ENCODE data around the gene ENTPD8.
A peak's percentile ranks its signal among the peaks of the same experiment; 100 is the strongest.
"Not testable (repeated sequence)": the region's sequence is repeated elsewhere in the genome, so short reads cannot be mapped to it uniquely, and the experiment has no call there.

Gene ENTPD8

DNA sequence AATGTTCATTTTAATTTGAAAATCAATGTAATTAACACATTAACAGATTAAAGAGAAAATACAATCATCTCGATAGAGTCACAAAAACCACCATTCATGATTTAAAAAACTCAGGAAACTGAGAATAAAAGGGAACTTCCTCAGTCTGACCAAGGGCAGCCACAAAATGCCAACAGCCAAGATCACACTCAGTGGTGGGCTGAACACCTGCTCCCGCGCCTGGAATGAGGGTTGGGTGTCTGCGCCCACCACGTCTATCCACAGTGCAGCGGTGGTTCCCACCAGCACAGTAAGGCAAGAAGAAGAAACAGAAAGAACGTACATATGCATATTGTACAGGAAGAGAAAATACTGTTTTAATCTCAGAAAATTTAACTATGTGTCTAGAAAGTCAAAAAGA is 29.6 kb upstream of the ENTPD8 start:
- no peaks in the 10 kb centered on the region for H3K27me3 ChIP-seq (ENCODE audit: insufficient read depth, poor library complexity, severe bottlenecking)
- H3K4me3 ChIP-seq (replicated peaks; ENCODE audit: insufficient read depth, low read length): no peak overlapping the region
- H3K27ac ChIP-seq (replicated peaks): peak overlapping the region; percentile 23
- DNase-seq (ENCODE audit: low read depth in 1 of 2, low spot score in 1 of 2): peak in 1 of 2 experiments; percentile 51
- TF ChIP-seq, protein P1, sequence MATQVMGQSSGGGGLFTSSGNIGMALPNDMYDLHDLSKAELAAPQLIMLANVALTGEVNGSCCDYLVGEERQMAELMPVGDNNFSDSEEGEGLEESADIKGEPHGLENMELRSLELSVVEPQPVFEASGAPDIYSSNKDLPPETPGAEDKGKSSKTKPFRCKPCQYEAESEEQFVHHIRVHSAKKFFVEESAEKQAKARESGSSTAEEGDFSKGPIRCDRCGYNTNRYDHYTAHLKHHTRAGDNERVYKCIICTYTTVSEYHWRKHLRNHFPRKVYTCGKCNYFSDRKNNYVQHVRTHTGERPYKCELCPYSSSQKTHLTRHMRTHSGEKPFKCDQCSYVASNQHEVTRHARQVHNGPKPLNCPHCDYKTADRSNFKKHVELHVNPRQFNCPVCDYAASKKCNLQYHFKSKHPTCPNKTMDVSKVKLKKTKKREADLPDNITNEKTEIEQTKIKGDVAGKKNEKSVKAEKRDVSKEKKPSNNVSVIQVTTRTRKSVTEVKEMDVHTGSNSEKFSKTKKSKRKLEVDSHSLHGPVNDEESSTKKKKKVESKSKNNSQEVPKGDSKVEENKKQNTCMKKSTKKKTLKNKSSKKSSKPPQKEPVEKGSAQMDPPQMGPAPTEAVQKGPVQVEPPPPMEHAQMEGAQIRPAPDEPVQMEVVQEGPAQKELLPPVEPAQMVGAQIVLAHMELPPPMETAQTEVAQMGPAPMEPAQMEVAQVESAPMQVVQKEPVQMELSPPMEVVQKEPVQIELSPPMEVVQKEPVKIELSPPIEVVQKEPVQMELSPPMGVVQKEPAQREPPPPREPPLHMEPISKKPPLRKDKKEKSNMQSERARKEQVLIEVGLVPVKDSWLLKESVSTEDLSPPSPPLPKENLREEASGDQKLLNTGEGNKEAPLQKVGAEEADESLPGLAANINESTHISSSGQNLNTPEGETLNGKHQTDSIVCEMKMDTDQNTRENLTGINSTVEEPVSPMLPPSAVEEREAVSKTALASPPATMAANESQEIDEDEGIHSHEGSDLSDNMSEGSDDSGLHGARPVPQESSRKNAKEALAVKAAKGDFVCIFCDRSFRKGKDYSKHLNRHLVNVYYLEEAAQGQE (IDR thresholded peaks at IDR 0.05; ENCODE audit: insufficient replicate concordance, low read depth): no peak
- TF ChIP-seq SPI1 (IDR thresholded peaks at IDR 0.05; ENCODE audit: borderline replicate concordance, low read depth) (peak; percentile 56; the same call in 1 of the 2 replicates), GABPA (IDR thresholded peaks at IDR 0.05; ENCODE audit: low read depth) (no peak)

DNA sequence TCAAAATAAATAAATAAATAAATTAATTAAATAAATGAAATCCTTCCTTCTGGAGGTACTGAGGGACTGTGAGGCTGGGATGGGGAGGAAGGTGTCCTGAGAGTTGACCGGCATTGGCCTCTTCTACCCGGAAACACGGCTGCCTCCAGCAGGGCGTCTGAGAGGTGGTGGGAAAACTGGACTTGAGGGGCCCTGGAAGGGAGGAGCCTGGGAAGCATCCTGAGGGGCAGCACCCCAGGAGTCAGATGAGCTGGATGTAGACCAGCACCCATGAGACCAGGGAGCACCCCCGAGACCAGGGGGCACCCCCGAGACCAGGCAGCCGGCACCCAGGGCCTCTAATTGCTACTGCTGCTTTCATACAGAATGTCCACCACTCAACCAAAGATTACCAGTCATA is 26.7 kb upstream of the ENTPD8 start:
- no peak for TF ChIP-seq GABPA (IDR thresholded peaks at IDR 0.05; ENCODE audit: low read depth)
- TF ChIP-seq POLR2AphosphoS5 (IDR thresholded peaks at IDR 0.05; ENCODE audit: low read depth): no peak
- TF ChIP-seq, protein P1 (IDR thresholded peaks at IDR 0.05; ENCODE audit: insufficient replicate concordance, low read depth): no peak
- TF ChIP-seq, protein P2, sequence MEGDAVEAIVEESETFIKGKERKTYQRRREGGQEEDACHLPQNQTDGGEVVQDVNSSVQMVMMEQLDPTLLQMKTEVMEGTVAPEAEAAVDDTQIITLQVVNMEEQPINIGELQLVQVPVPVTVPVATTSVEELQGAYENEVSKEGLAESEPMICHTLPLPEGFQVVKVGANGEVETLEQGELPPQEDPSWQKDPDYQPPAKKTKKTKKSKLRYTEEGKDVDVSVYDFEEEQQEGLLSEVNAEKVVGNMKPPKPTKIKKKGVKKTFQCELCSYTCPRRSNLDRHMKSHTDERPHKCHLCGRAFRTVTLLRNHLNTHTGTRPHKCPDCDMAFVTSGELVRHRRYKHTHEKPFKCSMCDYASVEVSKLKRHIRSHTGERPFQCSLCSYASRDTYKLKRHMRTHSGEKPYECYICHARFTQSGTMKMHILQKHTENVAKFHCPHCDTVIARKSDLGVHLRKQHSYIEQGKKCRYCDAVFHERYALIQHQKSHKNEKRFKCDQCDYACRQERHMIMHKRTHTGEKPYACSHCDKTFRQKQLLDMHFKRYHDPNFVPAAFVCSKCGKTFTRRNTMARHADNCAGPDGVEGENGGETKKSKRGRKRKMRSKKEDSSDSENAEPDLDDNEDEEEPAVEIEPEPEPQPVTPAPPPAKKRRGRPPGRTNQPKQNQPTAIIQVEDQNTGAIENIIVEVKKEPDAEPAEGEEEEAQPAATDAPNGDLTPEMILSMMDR (IDR thresholded peaks at IDR 0.05; ENCODE audit: insufficient read depth, low read length): no peak
- TF ChIP-seq SPI1 (IDR thresholded peaks at IDR 0.05; ENCODE audit: borderline replicate concordance, low read depth): no peak

DNA sequence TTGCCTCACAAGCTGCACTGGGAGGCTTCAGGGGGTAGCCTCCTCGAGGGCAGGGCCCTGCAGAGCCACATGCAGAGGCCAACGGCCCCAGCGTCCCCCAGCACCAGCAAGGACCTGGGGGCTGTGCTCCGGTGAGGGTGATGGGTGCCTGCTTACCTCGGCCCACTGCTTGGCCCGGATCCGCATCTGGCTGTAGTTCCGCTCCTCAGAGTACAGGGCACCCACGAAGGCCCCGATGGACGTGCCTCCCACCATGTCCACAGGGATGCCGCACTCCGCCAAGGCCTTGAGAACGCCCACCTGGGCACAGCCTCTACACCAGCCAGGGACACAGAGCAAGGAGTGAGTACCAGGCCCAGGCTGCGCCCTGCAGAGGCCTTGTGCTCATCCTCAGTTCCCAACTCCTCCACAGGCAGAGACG is 26.0 kb upstream of the ENTPD8 start:
- no peak overlapping the region for H3K27ac ChIP-seq (replicated peaks)
- no peak for DNase-seq (ENCODE audit: low read depth in 1 of 2, low spot score in 1 of 2)
- no peak overlapping the region for H3K4me3 ChIP-seq (replicated peaks; ENCODE audit: insufficient read depth, low read length)
- no peaks in the 10 kb centered on the region for H3K27me3 ChIP-seq (ENCODE audit: insufficient read depth, poor library complexity, severe bottlenecking)
- TF ChIP-seq, protein P2 (IDR thresholded peaks at IDR 0.05; ENCODE audit: insufficient read depth, low read length): no peak
- TF ChIP-seq SPI1 (IDR thresholded peaks at IDR 0.05; ENCODE audit: borderline replicate concordance, low read depth) (no peak), POLR2AphosphoS5 (IDR thresholded peaks at IDR 0.05; ENCODE audit: low read depth) (no peak), GABPA (IDR thresholded peaks at IDR 0.05; ENCODE audit: low read depth) (no peak)
- TF ChIP-seq, protein P1 (IDR thresholded peaks at IDR 0.05; ENCODE audit: insufficient replicate concordance, low read depth): no peak

More for the DNA sequence above, 26.7 kb upstream of the ENTPD8 start:
- no peak for DNase-seq (ENCODE audit: low read depth in 1 of 2, low spot score in 1 of 2)
- no peak overlapping the region for H3K4me3 ChIP-seq (replicated peaks; ENCODE audit: insufficient read depth, low read length)
- H3K27ac ChIP-seq (replicated peaks): no peak overlapping the region
- H3K27me3 ChIP-seq (ENCODE audit: insufficient read depth, poor library complexity, severe bottlenecking): no peaks in the 10 kb centered on the region

DNA sequence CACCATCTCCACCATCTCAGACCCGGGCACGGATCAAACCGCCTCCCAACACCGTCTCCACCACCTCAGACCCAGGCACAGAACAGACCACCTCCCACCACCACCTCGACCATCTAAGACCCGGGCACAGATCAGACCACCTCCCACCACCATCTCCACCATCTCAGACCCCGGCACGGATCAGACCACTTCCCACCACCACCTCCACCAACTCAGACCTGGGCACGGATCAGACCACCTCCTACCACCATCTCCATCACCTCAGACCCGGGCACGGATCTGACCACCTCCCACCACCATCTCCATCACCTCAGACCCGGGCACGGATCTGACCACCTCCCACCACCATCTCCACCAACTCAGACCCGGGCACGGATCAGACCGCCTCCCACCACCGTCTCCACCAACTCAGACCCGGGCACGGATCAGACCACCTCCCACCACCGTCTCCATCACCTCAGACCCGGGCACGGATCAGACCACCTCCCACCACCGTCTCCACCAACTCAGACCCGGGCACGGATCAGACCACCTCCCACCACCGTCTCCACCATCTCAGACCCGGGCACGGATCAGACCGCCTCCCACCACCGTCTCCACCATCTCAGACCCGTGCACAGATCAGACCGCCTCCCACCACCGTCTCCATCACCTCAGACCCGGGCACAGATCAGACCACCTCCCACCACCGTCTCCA is 25.4 kb upstream of the ENTPD8 start:
- H3K27ac ChIP-seq (replicated peaks); H3K4me3 ChIP-seq (replicated peaks; ENCODE audit: insufficient read depth, low read length); DNase-seq (ENCODE audit: low read depth in 1 of 2, low spot score in 1 of 2); H3K27me3 ChIP-seq (ENCODE audit: insufficient read depth, poor library complexity, severe bottlenecking): not testable (repeated sequence)
